GM19467 (cell line): ENCODE results near the gene SLC1A4.
"Not testable (repeated sequence)": the region's sequence is repeated elsewhere in the genome, so short reads cannot be mapped to it uniquely, and the experiment has no call there.

Experiments
- ATAC-seq: cut with Tn5 transposase; IDR thresholded peaks from one replicate; pipeline ENCODE4 v1.9.1; 2021; ENCODE audit warnings: mild to moderate bottlenecking, moderate library complexity; ENCODE audit not compliant: unreplicated experiment

SLC1A4 gene

GRCh38 chr2:64963719-64964118 is 25.5 kb upstream of the SLC1A4 start:
- no peak for ATAC-seq

GRCh38 chr2:64966017-64966416 is 23.2 kb upstream of the SLC1A4 start:
- no peak for ATAC-seq

- ATAC-seq: no peak
These were observed 22.4 kb upstream of the SLC1A4 start for GRCh38 chr2:64966839-64967238.

GRCh38 chr2:64967601-64968000 is 21.6 kb upstream of the SLC1A4 start:
- ATAC-seq: no peak

- not testable (repeated sequence) for ATAC-seq
These were observed 20.1 kb upstream of the SLC1A4 start for GRCh38 chr2:64969086-64969485.

- ATAC-seq: no peak
These were observed 18.7 kb upstream of the SLC1A4 start for GRCh38 chr2:64970495-64970894.

- no peak for ATAC-seq
These were observed 16.8 kb upstream of the SLC1A4 start for GRCh38 chr2:64972426-64972825.

DNA sequence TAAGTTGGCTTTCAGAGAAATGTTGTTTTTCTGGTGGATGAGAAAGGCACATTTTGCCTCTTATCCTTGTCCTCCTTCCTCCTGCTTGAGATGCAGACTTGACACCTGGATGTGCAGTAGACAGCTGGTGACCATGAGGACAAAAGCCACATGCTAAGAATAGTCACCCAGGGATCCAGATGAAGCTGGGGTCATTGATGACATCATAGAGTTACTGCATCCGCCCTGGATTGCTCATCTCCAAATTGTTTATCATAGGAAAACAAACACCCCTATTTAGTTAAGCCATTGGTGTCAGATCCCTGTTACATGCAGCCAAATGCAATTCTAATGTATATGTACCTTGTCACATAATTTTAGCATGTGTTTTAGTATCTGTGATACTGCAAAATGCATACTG is 16.3 kb upstream of the SLC1A4 start:
- no peak for ATAC-seq

GRCh38 chr2:64975232-64975821 is 13.9 kb upstream of the SLC1A4 start:
- ATAC-seq: no peak

DNA sequence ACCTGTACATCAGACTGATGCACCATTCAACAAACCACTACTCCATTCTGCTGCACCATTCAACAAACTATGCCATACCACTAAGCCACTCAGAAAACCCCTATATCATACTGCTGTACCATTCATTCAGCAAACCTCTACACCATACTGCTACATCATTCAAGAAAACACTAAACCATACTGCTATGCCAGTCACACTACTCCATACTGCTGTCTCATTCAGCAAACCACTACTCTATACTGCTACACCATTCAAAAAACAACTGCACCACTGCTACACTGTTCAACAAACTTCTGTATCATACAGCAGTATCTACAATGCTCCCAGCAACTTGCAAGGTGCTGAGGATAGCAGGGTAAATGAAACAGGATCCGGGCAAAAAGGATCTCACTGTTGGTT is 12.9 kb upstream of the SLC1A4 start:
- no peak for ATAC-seq

DNA sequence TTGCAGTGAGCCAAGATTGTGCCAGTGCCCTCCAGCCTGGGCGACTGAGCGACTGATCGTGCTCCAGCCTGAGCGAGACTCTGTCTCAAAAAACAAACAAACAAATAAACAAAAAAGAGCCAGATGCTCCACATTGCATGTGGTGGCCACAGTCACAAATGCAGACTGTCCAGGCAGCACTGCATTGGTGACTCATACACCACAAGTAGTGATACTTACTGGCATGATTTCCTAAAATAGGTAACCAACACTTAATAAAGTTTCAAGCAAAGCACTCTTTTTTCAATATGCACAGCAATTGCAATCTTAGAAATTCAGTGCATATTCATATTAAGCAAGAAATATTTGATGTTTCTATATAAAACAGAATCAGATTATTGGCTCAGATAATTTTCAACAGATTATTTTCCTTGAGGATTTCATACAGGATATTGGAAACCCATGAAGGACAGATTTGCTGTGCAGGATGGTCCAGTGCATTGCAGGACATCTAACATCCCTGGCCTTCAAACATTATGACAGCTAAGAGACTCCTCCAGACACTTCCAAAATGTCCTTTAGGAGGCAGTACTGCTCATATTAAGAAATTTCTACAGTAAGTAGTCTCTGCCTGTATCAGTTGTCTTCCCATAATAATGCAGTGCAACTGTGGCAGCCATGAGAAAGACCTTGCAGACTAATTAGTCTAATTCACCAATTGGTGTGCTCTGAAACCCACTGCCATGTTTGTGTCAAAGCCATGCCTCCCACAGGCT is 10.5 kb upstream of the SLC1A4 start:
- ATAC-seq: no peak

- ATAC-seq: no peak
These were observed 9.5 kb upstream of the SLC1A4 start for GRCh38 chr2:64979744-64980143.

DNA sequence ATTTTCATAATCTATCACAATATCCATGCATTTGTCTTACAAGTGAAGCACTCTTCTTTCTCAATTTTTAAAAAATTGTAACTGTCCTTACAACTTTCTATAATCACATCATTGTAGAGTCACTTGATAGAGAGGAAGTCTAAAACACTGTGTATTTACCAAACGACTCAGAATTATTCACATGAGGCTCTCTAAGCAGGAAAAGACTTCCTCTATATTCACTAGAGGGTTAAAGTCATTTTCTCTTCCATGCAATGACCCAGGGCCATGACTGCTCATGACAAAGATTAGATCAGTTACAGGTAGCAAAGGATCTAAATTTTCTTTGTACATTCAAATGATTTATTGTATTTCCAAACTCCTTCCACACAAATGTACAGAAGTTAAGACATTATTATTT is 9.0 kb upstream of the SLC1A4 start:
- no peak for ATAC-seq

DNA sequence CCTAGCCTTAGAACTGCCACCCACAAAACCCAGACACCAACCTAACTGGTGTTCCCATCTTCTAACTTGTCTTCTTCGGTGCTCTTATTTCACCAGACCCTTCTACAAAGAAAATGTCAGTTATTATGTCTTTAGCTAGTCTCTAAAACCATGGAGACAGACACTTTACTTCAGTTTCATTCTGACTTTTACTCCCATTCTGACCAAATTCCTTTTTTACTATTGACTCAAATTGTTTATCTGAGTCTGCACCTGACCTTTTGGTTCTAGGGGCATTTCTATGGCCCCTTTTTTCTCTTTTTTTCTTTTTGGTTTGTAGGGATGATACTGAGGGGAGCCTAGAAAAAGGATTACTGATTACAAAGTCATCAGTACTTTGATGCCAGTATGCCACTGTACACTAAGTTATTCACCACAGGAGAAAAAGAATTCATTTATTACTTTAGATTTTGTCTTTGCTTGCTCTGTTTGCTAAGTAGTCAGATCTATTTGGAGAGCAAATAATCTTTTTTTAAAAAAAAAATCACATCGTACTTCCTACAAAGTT is 6.8 kb upstream of the SLC1A4 start:
- no peak for ATAC-seq

- no peak for ATAC-seq
These were observed 6.3 kb upstream of the SLC1A4 start for GRCh38 chr2:64982932-64983331.

- no peak for ATAC-seq
These were observed 3.8 kb upstream of the SLC1A4 start for GRCh38 chr2:64985447-64985846.

DNA sequence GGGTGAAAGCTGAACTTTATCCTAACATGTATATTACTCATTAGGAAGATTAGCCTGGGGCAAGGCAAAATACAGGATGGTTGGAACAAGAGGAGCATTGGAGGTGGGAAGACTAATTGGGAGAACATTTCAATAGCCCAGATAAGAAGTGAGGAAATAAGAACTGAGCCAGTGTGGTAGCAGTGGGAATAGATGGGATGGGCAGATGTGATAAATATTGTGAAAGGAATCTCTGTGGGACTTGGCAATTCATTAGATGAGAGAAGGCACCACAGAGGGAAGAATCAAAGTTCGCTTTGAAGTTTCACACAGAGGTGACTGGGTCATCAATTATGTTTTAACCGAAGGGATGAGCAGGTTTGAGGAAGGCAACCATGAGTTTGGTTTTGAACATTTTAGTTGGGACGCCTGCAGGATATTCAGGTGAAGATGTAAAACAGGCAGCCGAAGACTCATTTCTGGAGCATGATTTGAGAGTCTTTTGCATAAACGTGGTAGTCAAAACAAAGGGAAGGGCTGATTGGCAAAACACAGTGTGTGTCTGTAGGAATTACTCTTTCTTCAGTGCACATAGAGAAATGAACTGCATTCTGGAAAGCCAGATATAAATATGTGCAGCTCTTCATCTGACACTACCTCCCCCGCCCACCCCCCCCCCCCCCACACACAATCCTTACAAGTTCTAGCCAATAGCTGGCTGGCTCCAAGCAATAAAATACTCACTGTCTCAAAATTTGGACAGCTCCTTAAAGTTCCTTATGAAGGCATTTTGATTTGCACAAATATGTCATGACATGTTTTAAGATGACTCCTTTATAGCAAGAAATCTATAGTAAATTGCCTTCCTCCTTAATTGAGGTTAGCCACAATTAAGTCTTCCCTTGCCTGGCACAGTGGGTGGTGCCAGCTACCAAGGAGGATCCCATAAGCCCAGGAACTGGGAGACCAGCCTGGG is 1.9 kb upstream of the SLC1A4 start:
- no peak for ATAC-seq

- no peak for ATAC-seq
These were observed 1.2 kb upstream of the SLC1A4 start for GRCh38 chr2:64987956-64988419.

DNA sequence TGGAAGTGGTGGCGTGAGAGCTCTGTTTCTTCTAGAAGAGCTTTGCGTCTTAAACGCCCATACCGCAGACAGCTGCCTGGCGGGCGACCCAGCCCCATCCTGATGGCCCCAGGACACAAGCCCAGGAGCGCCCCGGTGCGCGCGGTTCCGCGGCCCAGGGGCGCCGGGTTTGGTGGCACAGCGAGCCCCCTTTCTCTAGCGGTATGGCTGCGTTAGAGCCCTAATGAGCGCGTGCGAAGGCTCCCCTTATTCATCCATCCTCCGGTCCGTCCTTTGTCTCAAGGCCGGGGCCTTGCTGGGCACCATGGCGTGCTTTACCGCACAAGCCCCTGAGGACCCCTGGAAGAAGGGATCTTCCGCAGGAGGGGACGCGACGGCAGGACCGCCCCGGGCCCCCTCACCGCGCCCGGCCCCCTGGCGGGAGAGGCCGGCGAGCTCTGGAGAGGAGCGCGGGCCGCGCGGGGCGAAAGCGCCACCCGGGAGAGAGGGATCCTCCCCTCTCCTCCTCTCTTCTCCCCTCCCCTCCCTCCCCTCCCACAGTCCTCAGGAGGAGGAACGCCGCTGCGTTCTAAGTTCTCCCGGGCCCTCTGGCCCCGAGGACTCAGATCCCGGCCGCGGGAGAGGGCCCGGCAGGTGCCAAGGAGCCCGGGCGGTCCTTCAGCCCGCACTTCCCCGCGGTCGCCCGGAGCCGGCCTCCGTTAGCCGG is 626 bp upstream of the SLC1A4 start:
- peak; percentile 23 for ATAC-seq

- no peak for ATAC-seq
These were observed 899 bp downstream of the SLC1A4 start for GRCh38 chr2:64989982-64990614.
